Activated B cell treated with CpG ODN at 0.5 μM for 24 hours (primary cell): ENCODE measurements around the gene GIPC3. TPM values are rescaled to one million over a fixed set of nuclear protein-coding genes. Genes with fewer than 3 reads are reported as not detected.

ENCODE experiments used
- ATAC-seq: fragments of 200-7000 bp; cut with Tn5 transposase; one replicate; pipeline ENCODE4 v1.10.0; 2021; ENCODE audit warnings: low read depth, mild to moderate bottlenecking, moderate library complexity
- CTCF ChIA-PET: fragments of 350-600 bp; sonication (Branson Sonifier 250); formaldehyde crosslinking; loops from one replicate; lab custom pipeline; 2021; ENCODE audit warnings: antibody characterized with exemption; lab: Charles Lee
- POLR2A ChIA-PET: fragments of 350-600 bp; sonication (Branson Sonifier 250); formaldehyde crosslinking; loops from one replicate; lab custom pipeline; 2021; ENCODE audit warnings: antibody characterized with exemption; lab: Charles Lee
- DNase-seq: peaks from one replicate; pipeline ENCODE4 v3.0.0; 2022
- H3K27ac Mint-ChIP-seq: one replicate; pipeline ENCODE4 v1.8.0; 2020; ENCODE audit warnings: mixed read lengths
- H3K27me3 Mint-ChIP-seq: one replicate; pipeline ENCODE4 v1.8.0; 2021; ENCODE audit warnings: mixed read lengths
- H3K36me3 Mint-ChIP-seq: one replicate; pipeline ENCODE4 v1.8.0; 2021; ENCODE audit warnings: low read depth, mixed read lengths
- H3K4me1 Mint-ChIP-seq: one replicate; pipeline ENCODE4 v1.8.0; 2021; ENCODE audit warnings: mixed read lengths
- H3K4me3 Mint-ChIP-seq: one replicate; pipeline ENCODE4 v1.8.0; 2020; ENCODE audit warnings: mild to moderate bottlenecking, mixed read lengths
- H3K9me3 Mint-ChIP-seq: one replicate; pipeline ENCODE4 v1.8.0; 2020; ENCODE audit warnings: mixed read lengths
- CTCF ChIP-seq: fragments of 200-600 bp; IDR thresholded peaks from one replicate; pipeline ENCODE4 v1.8.0; 2022; ENCODE audit warnings: antibody characterized with exemption, mild to moderate bottlenecking
- intact Hi-C: fragments of 100-400 bp; cut with micrococcal nuclease; formaldehyde crosslinking; loops from one replicate; pipeline ENCODE4 v1.15.1; 2024
- total RNA-seq: library from RNA; stranded (reverse); gene quantifications from 2 replicates; pipeline ENCODE4 v1.2.3, GENCODE V29; 2022

Gene GIPC3
- total RNA-seq, 1 donor from 2014 or later = 0.29 TPM

- POLR2A ChIA-PET = no interaction called here
- H3K4me1 Mint-ChIP-seq = no peaks in the 10 kb centered on the region
Observed at GRCh38 chr19:3633559-3633988, 48.3 kb downstream of the GIPC3 start.

GRCh38 chr19:3634496-3635045 lies 49.3 kb downstream of the GIPC3 start:
- H3K9me3 Mint-ChIP-seq = no peaks in the 10 kb centered on the region

More at GRCh38 chr19:3633559-3633988, 48.3 kb downstream of the GIPC3 start:
- no peak overlapping the region for H3K27ac Mint-ChIP-seq
- ATAC-seq = no peak
- H3K27me3 Mint-ChIP-seq = no peaks in the 10 kb centered on the region
- CTCF ChIA-PET = no interaction called here
- peaks cover 7% of the 10 kb centered on the region for H3K36me3 Mint-ChIP-seq
- intact Hi-C loops = no loop called here
- no peaks in the 10 kb centered on the region for H3K9me3 Mint-ChIP-seq
- no peak for DNase-seq
- H3K4me3 Mint-ChIP-seq = no peak overlapping the region
- no peak for TF ChIP-seq CTCF

GRCh38 chr19:3636506-3636905 lies 51.2 kb downstream of the GIPC3 start:
- H3K27ac Mint-ChIP-seq = no peak overlapping the region
- ChIA-PET POLR2A (no interaction called here), CTCF (no interaction called here)
- no peaks in the 10 kb centered on the region for H3K9me3 Mint-ChIP-seq
- DNase-seq (no peak), ATAC-seq (no peak)
- TF ChIP-seq CTCF = no peak
- intact Hi-C loops = no loop called here
- peaks cover 22% of the 10 kb centered on the region for H3K36me3 Mint-ChIP-seq
- no peaks in the 10 kb centered on the region for H3K27me3 Mint-ChIP-seq
- H3K4me1 Mint-ChIP-seq = no peaks in the 10 kb centered on the region
- no peak overlapping the region for H3K4me3 Mint-ChIP-seq

More at GRCh38 chr19:3634496-3635045, 49.3 kb downstream of the GIPC3 start:
- DNase-seq (no peak), ATAC-seq (no peak)
- H3K36me3 Mint-ChIP-seq = peaks cover 15% of the 10 kb centered on the region
- H3K4me1 Mint-ChIP-seq = no peaks in the 10 kb centered on the region
- H3K27ac Mint-ChIP-seq = no peak overlapping the region
- no peaks in the 10 kb centered on the region for H3K27me3 Mint-ChIP-seq
- CTCF ChIA-PET = no interaction called here
- POLR2A ChIA-PET = no interaction called here
- intact Hi-C loops = no loop called here
- no peak for TF ChIP-seq CTCF
- H3K4me3 Mint-ChIP-seq = no peak overlapping the region

GRCh38 chr19:3636962-3637361 lies 51.7 kb downstream of the GIPC3 start:
- Mint-ChIP-seq H3K4me3 (no peak overlapping the region), H3K9me3 (no peaks in the 10 kb centered on the region), H3K27me3 (no peaks in the 10 kb centered on the region), H3K4me1 (no peaks in the 10 kb centered on the region), H3K36me3 (peaks cover 26% of the 10 kb centered on the region), H3K27ac (no peak overlapping the region)
- DNase-seq = no peak
- CTCF ChIA-PET = no interaction called here
- POLR2A ChIA-PET = no interaction called here
- TF ChIP-seq CTCF = no peak
- intact Hi-C loops = no loop called here
- ATAC-seq = no peak

- Mint-ChIP-seq H3K9me3 (no peaks in the 10 kb centered on the region), H3K27me3 (no peaks in the 10 kb centered on the region), H3K4me3 (no peak overlapping the region), H3K27ac (no peak overlapping the region), H3K4me1 (no peaks in the 10 kb centered on the region), H3K36me3 (peaks cover 27% of the 10 kb centered on the region)
- DNase-seq (no peak), ATAC-seq (no peak)
- intact Hi-C loops = no loop called here
- ChIA-PET POLR2A (no interaction called here), CTCF (no interaction called here)
- no peak for TF ChIP-seq CTCF
Observed at GRCh38 chr19:3637621-3638020, 52.3 kb downstream of the GIPC3 start.
